ENCODE measurements around the gene NINJ2. TPM values are rescaled to one million over a fixed set of nuclear protein-coding genes. Genes with fewer than 3 reads are reported as not detected.

Gene NINJ2
- total RNA-seq, 2 experiments from 2014 or later = 2.2 to 2.5 TPM

DNA sequence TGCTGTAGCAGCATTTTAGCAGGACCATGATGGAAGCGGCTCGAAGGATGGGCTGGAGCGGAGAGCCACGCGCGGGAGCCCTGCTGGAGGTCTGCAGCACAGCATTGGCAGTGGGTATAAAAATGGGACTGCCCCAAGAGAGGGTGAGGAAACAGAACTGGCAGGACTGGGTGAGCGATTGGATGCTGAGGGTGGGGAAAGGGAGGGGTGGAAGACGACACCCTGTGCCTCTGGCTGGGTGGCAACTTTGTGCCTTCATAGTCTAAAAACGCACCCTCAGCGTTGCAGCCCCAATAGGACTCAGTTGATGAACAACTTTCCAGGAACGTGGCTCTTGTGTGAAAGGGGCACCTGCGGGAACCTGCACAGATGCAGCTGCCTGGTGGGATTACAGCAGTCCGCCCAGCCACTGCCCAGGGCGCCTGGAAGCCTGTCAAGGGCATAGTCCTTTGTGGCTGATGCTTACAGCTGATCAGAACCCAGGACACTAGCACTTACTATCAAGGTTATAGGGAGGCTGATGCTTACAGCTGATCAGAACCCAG, 73.0 kb downstream of the NINJ2 start:
- Mint-ChIP-seq H3K9me3 (no peaks in the 10 kb centered on the region), H3K27ac (no peak overlapping the region), H3K36me3 (ENCODE audit: low read depth) (no peaks in the 10 kb centered on the region), H3K4me1 (ENCODE audit: low read depth) (no peaks in the 10 kb centered on the region), H3K4me3 (no peak overlapping the region), H3K27me3 (no peaks in the 10 kb centered on the region)
- no peak for DNase-seq
- ChIA-PET POLR2A (no interaction called here), CTCF (no interaction called here)
- ATAC-seq = no peak
- intact Hi-C loops (cut with micrococcal nuclease) = no loop called here
- TF ChIP-seq, protein P1, sequence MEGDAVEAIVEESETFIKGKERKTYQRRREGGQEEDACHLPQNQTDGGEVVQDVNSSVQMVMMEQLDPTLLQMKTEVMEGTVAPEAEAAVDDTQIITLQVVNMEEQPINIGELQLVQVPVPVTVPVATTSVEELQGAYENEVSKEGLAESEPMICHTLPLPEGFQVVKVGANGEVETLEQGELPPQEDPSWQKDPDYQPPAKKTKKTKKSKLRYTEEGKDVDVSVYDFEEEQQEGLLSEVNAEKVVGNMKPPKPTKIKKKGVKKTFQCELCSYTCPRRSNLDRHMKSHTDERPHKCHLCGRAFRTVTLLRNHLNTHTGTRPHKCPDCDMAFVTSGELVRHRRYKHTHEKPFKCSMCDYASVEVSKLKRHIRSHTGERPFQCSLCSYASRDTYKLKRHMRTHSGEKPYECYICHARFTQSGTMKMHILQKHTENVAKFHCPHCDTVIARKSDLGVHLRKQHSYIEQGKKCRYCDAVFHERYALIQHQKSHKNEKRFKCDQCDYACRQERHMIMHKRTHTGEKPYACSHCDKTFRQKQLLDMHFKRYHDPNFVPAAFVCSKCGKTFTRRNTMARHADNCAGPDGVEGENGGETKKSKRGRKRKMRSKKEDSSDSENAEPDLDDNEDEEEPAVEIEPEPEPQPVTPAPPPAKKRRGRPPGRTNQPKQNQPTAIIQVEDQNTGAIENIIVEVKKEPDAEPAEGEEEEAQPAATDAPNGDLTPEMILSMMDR (IDR thresholded peaks at IDR 0.05) = no peak

DNA sequence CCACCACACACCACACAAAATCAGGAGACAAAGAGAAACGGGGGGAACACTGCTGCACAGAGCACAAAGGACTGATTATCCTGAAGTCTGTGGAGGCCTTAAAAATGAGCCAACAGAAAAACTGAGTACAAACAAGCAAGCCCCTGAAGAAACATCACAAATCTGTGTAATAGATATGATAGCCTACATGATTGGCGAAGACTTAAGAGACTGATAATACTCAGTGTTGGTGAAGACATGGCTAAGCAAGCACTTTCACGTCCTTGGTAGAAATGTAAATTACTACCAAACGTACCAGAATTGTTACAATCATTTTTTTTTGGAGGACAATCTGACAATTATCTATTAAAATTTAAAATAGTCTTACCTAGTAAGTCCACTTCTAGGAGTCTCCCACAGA, 74.6 kb downstream of the NINJ2 start:
- Mint-ChIP-seq H3K4me1 (ENCODE audit: low read depth) (no peaks in the 10 kb centered on the region), H3K4me3 (no peak overlapping the region), H3K9me3 (no peaks in the 10 kb centered on the region), H3K27me3 (no peaks in the 10 kb centered on the region), H3K36me3 (ENCODE audit: low read depth) (no peaks in the 10 kb centered on the region), H3K27ac (no peak overlapping the region)
- DNase-seq (no peak), ATAC-seq (no peak)
- CTCF ChIA-PET = no interaction called here
- POLR2A ChIA-PET = no interaction called here
- TF ChIP-seq, protein P1 (IDR thresholded peaks at IDR 0.05) = no peak
- intact Hi-C loops (cut with micrococcal nuclease) = no loop called here

DNA sequence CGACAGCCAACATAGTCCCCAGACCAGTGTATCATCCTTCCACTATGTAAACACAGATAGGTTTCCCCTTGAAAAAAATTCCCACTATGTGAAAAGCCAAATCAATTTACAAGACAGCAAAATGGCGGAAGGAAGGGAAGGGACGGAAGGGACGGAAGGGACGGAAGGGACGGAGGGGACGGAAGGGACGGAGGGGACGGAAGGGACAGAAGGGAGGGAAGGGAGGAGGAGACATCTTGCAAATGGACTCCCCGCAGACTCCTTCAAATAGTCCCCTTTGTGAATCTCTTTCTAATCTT, 75.3 kb downstream of the NINJ2 start:
- Mint-ChIP-seq H3K9me3 (no peaks in the 10 kb centered on the region), H3K27me3 (no peaks in the 10 kb centered on the region), H3K27ac (no peak overlapping the region), H3K4me1 (ENCODE audit: low read depth) (no peaks in the 10 kb centered on the region), H3K36me3 (ENCODE audit: low read depth) (no peaks in the 10 kb centered on the region), H3K4me3 (no peak overlapping the region)
- ChIA-PET CTCF (interaction anchor here (3.1 kb wide), 1 partner anchor 11 kb away, joined by 9 read pairs; no protein-coding TSS in a partner anchor), POLR2A (no interaction called here)
- ATAC-seq (no peak), DNase-seq (no peak)
- intact Hi-C loops (cut with micrococcal nuclease) = no loop called here
- TF ChIP-seq, protein P1 (IDR thresholded peaks at IDR 0.05) = no peak

DNA sequence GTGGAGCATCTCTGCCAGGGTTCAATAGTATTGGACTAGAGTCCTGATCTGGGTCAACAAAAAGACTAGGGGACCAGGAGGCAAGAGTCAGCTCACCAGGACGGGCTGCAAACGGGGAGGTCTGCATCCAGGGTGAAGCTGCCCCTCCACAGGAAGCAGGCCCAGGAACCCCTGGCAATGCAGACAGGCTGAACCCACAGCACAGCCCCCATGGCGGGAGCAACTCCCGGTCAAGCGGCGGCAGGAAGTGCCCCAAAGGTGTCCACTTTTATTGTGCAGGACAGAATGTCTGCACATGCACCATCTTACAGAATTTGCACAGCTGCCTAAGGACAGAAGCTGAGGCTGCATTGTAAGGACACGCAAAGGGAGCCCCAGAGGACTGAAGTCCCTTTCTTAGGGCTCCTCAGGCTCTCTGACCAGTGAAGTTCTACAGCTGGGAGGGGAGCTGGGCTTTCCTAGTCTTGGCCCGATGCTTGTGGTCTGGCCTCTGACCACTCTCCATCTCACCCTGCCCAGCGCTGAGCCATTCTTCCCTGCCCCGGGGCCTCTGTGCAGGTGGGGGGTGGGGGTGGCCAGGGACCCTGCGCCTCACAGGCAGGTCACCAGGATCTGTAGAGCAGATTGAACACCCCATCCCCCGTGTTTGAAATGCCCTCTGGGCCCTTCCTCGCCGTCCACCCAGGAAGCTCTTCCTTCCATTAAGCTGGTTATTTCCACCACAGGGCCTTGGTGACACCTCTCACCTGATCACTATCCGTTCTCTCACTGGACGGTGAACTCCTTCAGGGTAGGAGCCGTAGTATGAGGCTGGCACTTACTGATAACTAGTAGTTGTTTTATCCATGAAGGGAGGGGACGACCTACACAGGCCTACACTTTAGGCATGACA, 75.9 kb downstream of the NINJ2 start:
- DNase-seq (no peak), ATAC-seq (no peak)
- no peaks in the 10 kb centered on the region for H3K9me3 Mint-ChIP-seq
- H3K4me3 Mint-ChIP-seq = no peak overlapping the region
- no peak overlapping the region for H3K27ac Mint-ChIP-seq
- CTCF ChIA-PET = interaction anchor here (0.8 to 3.1 kb wide), 2 partner anchors 11 to 135 kb away, joined by 3 to 9 read pairs; no protein-coding TSS in a partner anchor
- no peaks in the 10 kb centered on the region for H3K4me1 Mint-ChIP-seq (ENCODE audit: low read depth)
- TF ChIP-seq, protein P1 (IDR thresholded peaks at IDR 0.05) = no peak
- no peaks in the 10 kb centered on the region for H3K36me3 Mint-ChIP-seq (ENCODE audit: low read depth)
- no peaks in the 10 kb centered on the region for H3K27me3 Mint-ChIP-seq
- POLR2A ChIA-PET = no interaction called here
- intact Hi-C loops (cut with micrococcal nuclease) = no loop called here

DNA sequence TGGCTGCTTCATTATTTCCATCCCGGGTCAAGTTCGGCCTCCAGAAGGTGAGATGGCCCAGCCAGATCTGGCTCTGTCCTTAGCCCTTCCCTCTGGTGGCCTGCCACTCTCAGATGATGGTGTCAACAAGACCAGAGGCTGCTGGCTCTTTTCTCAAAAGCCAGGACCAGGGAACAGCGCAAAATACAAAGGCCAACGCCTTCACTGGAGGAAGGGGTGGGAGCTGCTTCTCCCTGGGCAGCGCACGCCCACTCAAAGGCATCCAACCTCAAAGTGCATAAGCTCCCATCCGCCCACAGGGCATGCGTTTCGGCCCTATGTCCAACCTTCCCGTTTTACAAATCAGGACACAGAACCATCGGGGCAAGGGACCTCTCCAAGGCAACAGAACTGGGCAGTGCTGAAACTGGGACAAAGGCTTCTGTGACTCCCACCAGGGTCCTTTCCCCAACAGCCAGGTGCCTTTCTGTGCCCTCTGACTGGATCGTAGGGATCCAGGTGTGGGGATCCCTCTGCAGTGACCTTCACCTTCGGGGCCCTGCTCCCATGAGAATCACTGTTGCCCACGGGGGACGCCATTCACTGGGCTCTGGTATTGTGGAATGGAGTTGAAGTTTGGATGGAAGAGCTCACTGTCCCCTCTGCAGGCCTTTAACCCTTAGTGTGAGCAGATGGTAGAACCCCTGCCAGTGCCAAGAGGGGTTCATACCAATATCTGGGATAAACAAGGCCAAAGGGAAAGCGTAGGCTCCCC, 76.8 kb downstream of the NINJ2 start:
- H3K27me3 Mint-ChIP-seq = no peaks in the 10 kb centered on the region
- no peaks in the 10 kb centered on the region for H3K36me3 Mint-ChIP-seq (ENCODE audit: low read depth)
- CTCF ChIA-PET = interaction anchor here (0.8 to 3.1 kb wide), 2 partner anchors 10 to 134 kb away, joined by 3 to 9 read pairs; no protein-coding TSS in a partner anchor
- no peaks in the 10 kb centered on the region for H3K4me1 Mint-ChIP-seq (ENCODE audit: low read depth)
- intact Hi-C loops (cut with micrococcal nuclease) = no loop called here
- DNase-seq = no peak
- no peak overlapping the region for H3K4me3 Mint-ChIP-seq
- POLR2A ChIA-PET = no interaction called here
- TF ChIP-seq, protein P1 (IDR thresholded peaks at IDR 0.05) = no peak
- no peak for ATAC-seq
- no peak overlapping the region for H3K27ac Mint-ChIP-seq
- no peaks in the 10 kb centered on the region for H3K9me3 Mint-ChIP-seq
